ENCODE measurements around the gene CISH. TPM values are rescaled to one million over a fixed set of nuclear protein-coding genes. Genes with fewer than 3 reads are reported as not detected.

The CISH gene
- total RNA-seq, 1 donor from 2014 or later = 0.32 TPM

GRCh38 chr3:50630877-50631276, 19.3 kb upstream of the CISH start:
- Mint-ChIP-seq H3K9me3 (no peaks in the 10 kb centered on the region), H3K27ac (no peak overlapping the region)
- H3K4me2 ChIP-seq = no peak overlapping the region

GRCh38 chr3:50630394-50630793, 18.8 kb upstream of the CISH start:
- peaks cover 42% of the 10 kb centered on the region for H3K79me2 ChIP-seq (ENCODE audit: low read depth)
- no peak overlapping the region for H3K27ac Mint-ChIP-seq
- H3K4me3 Mint-ChIP-seq = no peak overlapping the region
- H3K27me3 ChIP-seq = no peaks in the 10 kb centered on the region
- H3K4me2 ChIP-seq = no peak overlapping the region
- H2AFZ ChIP-seq (replicated peaks) = no peak overlapping the region
- H4K20me1 ChIP-seq (ENCODE audit: low read depth) = peaks cover 17% of the 10 kb centered on the region
- H3K9me3 Mint-ChIP-seq = no peaks in the 10 kb centered on the region
- no peak overlapping the region for H3K9ac ChIP-seq
- H3K36me3 ChIP-seq = no peaks in the 10 kb centered on the region
- DNase-seq (ENCODE audit: low spot score) = no peak
- peaks cover 29% of the 10 kb centered on the region for H3K4me1 Mint-ChIP-seq
- TF ChIP-seq EZH2phosphoT487 (IDR thresholded peaks at IDR 0.05) (no peak), CTCF (IDR thresholded peaks at IDR 0.05) (no peak), EZH2 (IDR thresholded peaks at IDR 0.05) (no peak)
- H3K4me1 ChIP-seq = peaks cover 27% of the 10 kb centered on the region
- no peak overlapping the region for H3K4me3 ChIP-seq
- no peak overlapping the region for H3K27ac ChIP-seq
- H3K9me3 ChIP-seq (ENCODE audit: low read depth) = no peaks in the 10 kb centered on the region
- peaks cover 14% of the 10 kb centered on the region for H3F3A ChIP-seq (ENCODE audit: low read depth)
- peaks cover 3% of the 10 kb centered on the region for H3K36me3 Mint-ChIP-seq
- peaks cover 2% of the 10 kb centered on the region for H3K27me3 Mint-ChIP-seq (ENCODE audit: insufficient read depth, low read depth)

More at GRCh38 chr3:50630877-50631276, 19.3 kb upstream of the CISH start:
- Mint-ChIP-seq H3K27me3 (ENCODE audit: insufficient read depth, low read depth) (peaks cover 2% of the 10 kb centered on the region), H3K36me3 (peaks cover 3% of the 10 kb centered on the region), H3K4me1 (peaks cover 26% of the 10 kb centered on the region), H3K4me3 (no peak overlapping the region)
- no peak overlapping the region for H3K27ac ChIP-seq
- H2AFZ ChIP-seq (replicated peaks) = no peak overlapping the region
- peaks cover 42% of the 10 kb centered on the region for H3K79me2 ChIP-seq (ENCODE audit: low read depth)
- H4K20me1 ChIP-seq (ENCODE audit: low read depth) = peaks cover 13% of the 10 kb centered on the region
- no peak for DNase-seq (ENCODE audit: low spot score)
- H3K36me3 ChIP-seq = no peaks in the 10 kb centered on the region
- H3F3A ChIP-seq (ENCODE audit: low read depth) = peaks cover 9% of the 10 kb centered on the region
- TF ChIP-seq EZH2phosphoT487 (IDR thresholded peaks at IDR 0.05) (no peak), EZH2 (IDR thresholded peaks at IDR 0.05) (no peak), CTCF (IDR thresholded peaks at IDR 0.05) (no peak)
- no peaks in the 10 kb centered on the region for H3K27me3 ChIP-seq
- no peaks in the 10 kb centered on the region for H3K9me3 ChIP-seq (ENCODE audit: low read depth)
- H3K4me1 ChIP-seq = peaks cover 22% of the 10 kb centered on the region
- H3K4me3 ChIP-seq = no peak overlapping the region
- H3K9ac ChIP-seq = no peak overlapping the region

DNA sequence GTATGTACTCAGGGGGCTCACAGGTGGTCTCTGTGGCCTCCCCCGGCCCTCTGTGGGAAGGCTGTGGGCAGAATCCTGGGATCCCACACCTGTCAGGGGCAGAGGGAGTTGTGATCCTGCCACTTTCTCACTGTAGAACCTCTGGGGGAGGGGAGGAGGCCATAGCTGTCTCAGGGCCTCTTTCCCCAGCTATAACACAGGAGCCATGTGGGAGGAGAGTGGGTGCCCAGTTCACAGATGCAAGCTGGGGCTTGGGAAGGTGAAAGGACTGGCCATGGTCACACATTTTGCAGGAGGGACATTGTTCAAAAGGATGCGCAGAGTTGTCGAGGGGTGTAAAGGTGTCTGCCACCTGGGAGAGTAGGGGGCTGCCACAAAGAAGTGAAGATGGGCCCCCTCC, 17.0 kb upstream of the CISH start:
- no peak for DNase-seq (ENCODE audit: low spot score)
- H2AFZ ChIP-seq (replicated peaks) = no peak overlapping the region
- H3K36me3 Mint-ChIP-seq = peaks cover 7% of the 10 kb centered on the region
- H3K79me2 ChIP-seq (ENCODE audit: low read depth) = peaks cover 55% of the 10 kb centered on the region
- H3K9me3 Mint-ChIP-seq = no peaks in the 10 kb centered on the region
- H4K20me1 ChIP-seq (ENCODE audit: low read depth) = peaks cover 22% of the 10 kb centered on the region
- no peak overlapping the region for H3K4me3 ChIP-seq
- no peak for TF ChIP-seq EZH2 (IDR thresholded peaks at IDR 0.05)
- no peak for TF ChIP-seq EZH2phosphoT487 (IDR thresholded peaks at IDR 0.05)
- no peak for TF ChIP-seq CTCF (IDR thresholded peaks at IDR 0.05)
- no peak overlapping the region for H3K27ac ChIP-seq
- peaks cover 26% of the 10 kb centered on the region for H3F3A ChIP-seq (ENCODE audit: low read depth)
- H3K4me2 ChIP-seq = no peak overlapping the region
- H3K9ac ChIP-seq = no peak overlapping the region
- H3K9me3 ChIP-seq (ENCODE audit: low read depth) = no peaks in the 10 kb centered on the region
- peaks cover 39% of the 10 kb centered on the region for H3K4me1 ChIP-seq
- H3K4me3 Mint-ChIP-seq = no peak overlapping the region
- no peaks in the 10 kb centered on the region for H3K27me3 ChIP-seq
- peak overlapping the region; percentile 10 for H3K27ac Mint-ChIP-seq
- H3K4me1 Mint-ChIP-seq = peaks cover 46% of the 10 kb centered on the region
- H3K36me3 ChIP-seq = no peaks in the 10 kb centered on the region
- peaks cover 5% of the 10 kb centered on the region for H3K27me3 Mint-ChIP-seq (ENCODE audit: insufficient read depth, low read depth)
